ENCODE data around the gene CA9.
A peak's percentile ranks its signal among the peaks of the same experiment; 100 is the strongest.
"Not testable (repeated sequence)": the region's sequence is repeated elsewhere in the genome, so short reads cannot be mapped to it uniquely, and the experiment has no call there.

The CA9 gene

DNA sequence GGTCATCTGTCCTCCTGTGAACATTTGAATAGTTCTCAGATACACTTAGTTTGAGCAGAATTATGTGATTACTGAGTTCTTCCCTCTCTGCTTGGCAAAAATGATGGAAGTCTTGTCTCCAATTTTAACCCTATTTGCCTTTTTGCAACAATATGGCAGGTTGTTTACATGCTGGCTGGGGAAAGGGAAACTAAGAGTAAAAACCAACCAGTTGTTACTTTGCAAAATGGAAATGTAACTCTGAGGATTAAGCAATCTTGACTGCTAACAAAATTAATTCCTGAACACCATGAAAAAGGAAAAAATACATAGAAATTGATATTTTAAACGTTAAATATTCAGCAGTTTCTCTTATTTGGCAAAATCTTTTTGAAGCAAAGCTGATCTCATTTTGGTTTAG, 34.1 kb upstream of the CA9 start:
- TF ChIP-seq, protein P1, sequence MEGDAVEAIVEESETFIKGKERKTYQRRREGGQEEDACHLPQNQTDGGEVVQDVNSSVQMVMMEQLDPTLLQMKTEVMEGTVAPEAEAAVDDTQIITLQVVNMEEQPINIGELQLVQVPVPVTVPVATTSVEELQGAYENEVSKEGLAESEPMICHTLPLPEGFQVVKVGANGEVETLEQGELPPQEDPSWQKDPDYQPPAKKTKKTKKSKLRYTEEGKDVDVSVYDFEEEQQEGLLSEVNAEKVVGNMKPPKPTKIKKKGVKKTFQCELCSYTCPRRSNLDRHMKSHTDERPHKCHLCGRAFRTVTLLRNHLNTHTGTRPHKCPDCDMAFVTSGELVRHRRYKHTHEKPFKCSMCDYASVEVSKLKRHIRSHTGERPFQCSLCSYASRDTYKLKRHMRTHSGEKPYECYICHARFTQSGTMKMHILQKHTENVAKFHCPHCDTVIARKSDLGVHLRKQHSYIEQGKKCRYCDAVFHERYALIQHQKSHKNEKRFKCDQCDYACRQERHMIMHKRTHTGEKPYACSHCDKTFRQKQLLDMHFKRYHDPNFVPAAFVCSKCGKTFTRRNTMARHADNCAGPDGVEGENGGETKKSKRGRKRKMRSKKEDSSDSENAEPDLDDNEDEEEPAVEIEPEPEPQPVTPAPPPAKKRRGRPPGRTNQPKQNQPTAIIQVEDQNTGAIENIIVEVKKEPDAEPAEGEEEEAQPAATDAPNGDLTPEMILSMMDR (IDR thresholded peaks at IDR 0.05; ENCODE audit: low read depth, low read length) = no peak
- no peak for DNase-seq (ENCODE audit: low read depth in 2 of 2)
- no peak overlapping the region for H3K4me3 ChIP-seq (replicated peaks in 1 of 2; ENCODE audit: low read depth in 2 of 2, low read length in 2 of 2)

DNA sequence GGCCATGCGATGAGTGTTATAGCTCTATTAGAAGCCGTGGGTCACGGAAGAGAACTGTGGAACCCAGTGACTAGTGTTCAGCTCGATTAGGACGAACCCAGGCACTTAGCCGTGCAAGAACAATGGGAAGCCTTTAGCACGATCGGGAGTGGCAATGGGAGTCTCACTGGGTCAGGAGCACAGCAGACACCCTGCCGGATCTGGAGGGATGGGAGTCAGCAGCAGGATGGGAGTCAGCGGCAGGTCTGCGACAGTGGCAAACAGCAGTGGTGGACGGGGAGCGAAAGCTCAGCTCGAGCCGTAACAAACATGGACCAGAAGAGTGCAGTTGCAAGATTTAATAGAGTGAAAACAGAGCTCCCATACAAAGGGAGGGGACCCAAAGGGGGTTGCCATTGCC, 33.3 kb upstream of the CA9 start:
- DNase-seq (ENCODE audit: low read depth in 2 of 2); H3K4me3 ChIP-seq (replicated peaks in 1 of 2; ENCODE audit: low read depth in 2 of 2, low read length in 2 of 2): not testable (repeated sequence)

DNA sequence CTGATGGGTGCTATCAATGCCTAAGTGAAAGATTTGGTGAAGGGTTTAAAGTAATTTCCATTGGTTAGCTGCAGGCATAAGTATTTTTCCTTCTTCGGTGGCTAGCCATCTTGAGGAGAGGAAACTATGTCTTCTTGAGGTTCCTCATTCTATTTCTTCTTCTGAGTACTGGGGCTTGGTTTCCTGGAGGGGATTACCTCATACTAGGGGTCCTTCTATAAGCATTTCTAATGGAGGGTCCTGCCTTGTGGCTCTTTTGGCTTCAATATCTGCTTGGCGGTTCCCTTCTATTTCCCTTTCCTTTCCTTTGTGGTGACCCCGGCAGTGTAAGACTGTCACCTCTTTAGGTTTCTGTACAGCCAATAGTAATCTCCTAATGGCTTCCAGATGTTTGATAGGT, 32.2 kb upstream of the CA9 start:
- DNase-seq (ENCODE audit: low read depth in 2 of 2); H3K4me3 ChIP-seq (replicated peaks in 1 of 2; ENCODE audit: low read depth in 2 of 2, low read length in 2 of 2): not testable (repeated sequence)

DNA sequence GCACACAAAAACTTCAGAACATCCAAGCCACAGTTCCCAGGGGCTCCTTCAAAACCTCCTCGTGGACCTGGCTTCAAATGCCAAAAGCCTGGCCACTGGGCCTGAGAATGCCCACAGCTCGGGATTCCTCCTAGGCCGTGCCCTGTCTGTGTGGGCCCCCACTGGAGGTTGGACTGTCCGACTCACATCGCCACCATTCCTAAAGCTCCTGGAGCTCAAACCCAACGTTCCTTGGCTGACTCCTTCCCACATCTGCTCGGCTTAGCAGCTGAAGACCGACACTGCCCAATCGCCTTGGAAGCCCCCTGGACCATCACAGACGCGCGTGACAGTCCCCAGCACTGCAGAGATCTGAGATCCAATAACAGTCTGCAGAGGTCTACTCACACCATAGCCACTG, 30.7 kb upstream of the CA9 start:
- TF ChIP-seq, protein P1 (IDR thresholded peaks at IDR 0.05; ENCODE audit: low read depth, low read length) = no peak
- no peak for DNase-seq (ENCODE audit: low read depth in 2 of 2)
- H3K4me3 ChIP-seq (replicated peaks in 1 of 2; ENCODE audit: low read depth in 2 of 2, low read length in 2 of 2) = no peak overlapping the region

DNA sequence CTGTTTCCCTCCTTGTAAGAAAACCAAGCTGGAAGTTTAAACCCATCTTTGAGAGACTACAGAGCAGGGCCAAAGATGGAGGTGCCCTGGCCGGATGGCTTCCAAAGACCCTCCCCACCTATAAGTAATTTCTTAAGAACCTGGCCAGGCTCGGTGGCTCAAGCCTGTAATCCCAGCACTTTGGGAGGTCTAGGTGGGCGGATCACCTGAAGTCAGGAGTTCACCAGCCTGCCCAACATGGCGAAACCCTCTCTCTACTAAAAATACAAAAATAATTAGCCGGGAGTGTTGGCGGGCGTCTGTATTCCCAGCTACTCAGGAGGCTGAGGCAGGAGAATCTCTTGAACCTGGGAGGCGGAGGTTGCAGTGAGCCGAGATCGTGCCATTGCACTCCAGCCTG, 28.0 kb upstream of the CA9 start:
- not testable (repeated sequence) for DNase-seq (ENCODE audit: low read depth in 2 of 2)
- peak overlapping the region in 1 of 2 donors; percentile 50 for H3K4me3 ChIP-seq (replicated peaks in 1 of 2; ENCODE audit: low read depth in 2 of 2, low read length in 2 of 2)

DNA sequence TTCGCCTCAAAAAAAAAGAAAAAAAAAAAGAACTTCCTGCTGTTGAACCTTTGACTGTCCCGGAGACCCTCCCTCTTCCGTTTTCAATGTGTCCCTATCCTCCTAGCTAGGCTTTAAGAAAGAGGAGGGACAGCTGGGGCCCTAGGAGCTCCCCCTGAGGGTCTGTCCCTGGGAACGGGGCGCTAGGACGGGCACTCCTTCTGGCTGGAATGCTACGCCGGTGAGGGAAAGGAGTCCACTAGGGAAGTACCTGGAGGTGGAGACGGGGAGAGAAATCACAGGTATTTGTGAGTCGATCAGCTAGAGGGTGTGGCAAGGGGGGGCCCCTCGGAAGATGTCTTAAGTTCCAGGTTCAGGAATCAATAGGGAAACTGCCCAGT, 27.6 kb upstream of the CA9 start:
- TF ChIP-seq, protein P1 (IDR thresholded peaks at IDR 0.05; ENCODE audit: low read depth, low read length) = no peak
- H3K4me3 ChIP-seq (replicated peaks in 1 of 2; ENCODE audit: low read depth in 2 of 2, low read length in 2 of 2) = peak overlapping the region; percentile 50 to 61
- no peak for DNase-seq (ENCODE audit: low read depth in 2 of 2)

DNA sequence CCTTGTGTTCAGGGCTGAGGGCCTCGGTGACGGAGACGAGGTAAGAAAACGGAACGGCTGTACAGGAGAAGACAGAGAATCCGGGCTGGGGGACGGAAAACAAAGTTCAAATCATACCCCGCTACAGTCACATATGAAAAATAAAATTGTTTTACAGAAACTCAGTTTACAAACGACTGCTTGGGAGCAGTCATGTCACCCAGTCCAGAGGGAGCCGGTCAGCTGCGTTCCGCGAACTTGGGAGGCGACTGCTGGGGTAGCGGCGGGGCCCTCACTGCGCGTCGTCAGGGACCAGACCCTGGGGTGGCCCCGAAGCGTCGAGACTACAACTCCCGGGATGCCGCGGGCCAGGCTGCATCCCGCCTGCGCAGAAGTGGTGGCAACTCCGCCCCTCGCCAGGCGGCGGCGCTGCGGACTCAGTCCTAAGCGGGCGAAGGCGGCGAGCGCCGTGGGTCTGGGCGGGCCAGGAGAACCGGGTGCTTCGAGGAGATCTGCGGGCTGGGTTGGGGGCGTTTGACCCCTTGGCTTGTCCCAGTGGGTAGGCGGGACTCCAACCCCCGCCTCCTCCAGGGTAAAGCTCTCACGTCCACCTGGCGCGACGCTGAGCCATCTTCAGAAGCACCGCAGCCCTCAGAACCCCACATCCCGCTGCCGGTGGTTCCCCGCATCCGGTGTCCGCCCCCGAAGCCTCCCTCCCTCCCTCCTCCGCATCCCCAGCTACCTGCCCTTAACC, 27.0 kb upstream of the CA9 start:
- H3K4me3 ChIP-seq (replicated peaks in 1 of 2; ENCODE audit: low read depth in 2 of 2, low read length in 2 of 2) = peak overlapping the region; percentile 50 to 61
- peak; percentile 88 to 92 for DNase-seq (ENCODE audit: low read depth in 2 of 2)
- TF ChIP-seq, protein P1 (IDR thresholded peaks at IDR 0.05; ENCODE audit: low read depth, low read length) = peak; percentile 80

DNA sequence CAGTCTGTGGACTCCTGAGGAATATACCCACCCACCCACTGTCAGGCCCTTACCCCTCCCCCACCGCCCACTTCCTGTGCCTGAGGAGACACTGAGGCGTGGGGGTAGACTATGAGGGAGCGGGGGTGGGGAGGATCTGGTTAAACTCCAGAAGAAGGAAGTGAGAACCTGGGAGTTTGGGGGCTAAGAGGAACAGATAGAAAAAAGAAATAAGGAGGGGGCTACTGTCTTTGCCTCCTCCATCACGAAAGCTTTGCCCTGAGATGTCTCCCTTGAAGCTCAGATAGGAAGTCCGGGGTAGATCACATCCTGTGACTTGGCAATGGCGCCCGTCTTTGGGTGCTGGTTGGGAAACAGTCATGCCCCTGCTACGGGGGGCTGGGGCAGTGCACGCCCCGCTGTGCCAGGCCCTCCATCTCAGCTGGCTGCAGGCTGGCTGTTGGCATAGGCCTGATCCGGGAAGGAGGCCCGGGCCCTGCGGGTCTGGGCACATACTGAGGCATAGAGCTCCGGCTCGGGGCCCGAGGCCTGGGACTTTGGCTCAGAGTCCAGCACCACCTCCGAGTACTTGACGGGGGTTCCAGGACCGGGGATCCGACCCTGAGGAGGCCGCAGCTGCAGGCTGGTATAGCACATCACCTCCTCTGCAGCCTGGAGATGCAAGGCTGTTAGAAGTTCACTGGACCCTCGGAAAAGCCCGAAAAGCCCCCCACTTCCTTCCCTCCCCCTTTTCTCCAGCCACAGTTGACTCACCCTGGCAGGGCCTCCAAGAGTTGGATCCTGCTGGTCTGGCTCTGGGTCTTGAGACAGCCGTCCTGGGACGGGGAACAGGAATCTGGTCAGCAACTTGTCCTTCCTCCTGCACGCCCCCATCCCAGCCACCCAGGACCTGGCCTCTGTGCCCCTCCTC, 24.0 kb upstream of the CA9 start:
- DNase-seq (ENCODE audit: low read depth in 2 of 2) = peak in 1 of 2 donors; percentile 50

More for the DNA sequence above, 24.0 kb upstream of the CA9 start:
- no peak overlapping the region for H3K4me3 ChIP-seq (replicated peaks in 1 of 2; ENCODE audit: low read depth in 2 of 2, low read length in 2 of 2)
- TF ChIP-seq, protein P1 (IDR thresholded peaks at IDR 0.05; ENCODE audit: low read depth, low read length) = no peak
